ENCODE data around the gene OR3A1.
"Not testable (repeated sequence)": the region's sequence is repeated elsewhere in the genome, so short reads cannot be mapped to it uniquely, and the experiment has no call there.

Gene OR3A1

GRCh38 chr17:3298260-3298659 lies at the start of gene OR3A1:
Gene OR3A1 (minus strand): TSS chr17:3298360. CDS start chr17:3292582, 5,778 bp downstream.
- Histone ChIP-seq H3K4me3 (IDR thresholded peaks at IDR 0.05; ENCODE audit: insufficient read depth, low read depth, low read length) (no peak within 1 kb of the TSS), H3K4me2 (no peak within 1 kb of the TSS), H3K27me3 (ENCODE audit: insufficient read depth, low read depth) (no peaks in the 10 kb centered on the region), H4K20me1 (ENCODE audit: insufficient read depth) (no peaks in the 10 kb centered on the region), H3K9ac (no peak within 1 kb of the TSS), H3K27ac (no peak within 1 kb of the TSS), H3K4me1 (ENCODE audit: low read depth, poor library complexity, severe bottlenecking) (no peaks in the 10 kb centered on the region), H2AFZ (ENCODE audit: low read depth) (no peak within 1 kb of the TSS), H3K36me3 (ENCODE audit: insufficient read depth) (no peaks in the 10 kb centered on the region), H3K79me2 (ENCODE audit: insufficient read depth, low read depth) (no peaks in the 10 kb centered on the region)
- TF ChIP-seq CTCF (conservative IDR thresholded peaks at IDR 0.05; ENCODE audit: low read depth, low read length) = no peak

DNA sequence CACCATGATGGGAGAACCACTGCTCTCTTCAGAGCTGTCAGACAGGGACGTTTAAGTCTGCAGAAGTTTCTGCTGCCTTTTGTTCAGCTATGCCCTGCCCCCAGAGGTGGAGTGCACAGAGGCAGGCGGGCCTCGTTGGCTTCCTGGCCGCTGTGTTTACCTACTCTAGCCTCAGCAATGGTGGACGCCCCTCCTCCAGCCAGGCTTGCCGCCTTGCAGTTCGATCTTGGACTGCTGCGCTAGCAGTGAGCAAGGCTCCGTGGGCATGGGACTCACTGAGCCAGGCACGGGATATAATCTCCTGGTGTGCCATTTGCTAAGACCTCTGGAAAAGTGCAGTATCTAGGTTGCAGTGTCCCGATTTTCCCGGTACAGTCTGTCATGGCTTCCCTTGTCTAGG lies 44.6 kb upstream of the OR3A1 start:
- not testable (repeated sequence) for H3K4me1 ChIP-seq (ENCODE audit: low read depth, poor library complexity, severe bottlenecking); H3K36me3 ChIP-seq (ENCODE audit: insufficient read depth); H3K4me2 ChIP-seq; H3K27ac ChIP-seq; H4K20me1 ChIP-seq (ENCODE audit: insufficient read depth); H2AFZ ChIP-seq (ENCODE audit: low read depth); H3K79me2 ChIP-seq (ENCODE audit: insufficient read depth, low read depth); H3K27me3 ChIP-seq (ENCODE audit: insufficient read depth, low read depth); H3K4me3 ChIP-seq (IDR thresholded peaks at IDR 0.05; ENCODE audit: insufficient read depth, low read depth, low read length); H3K9ac ChIP-seq

GRCh38 chr17:3335876-3336275 lies 37.7 kb upstream of the OR3A1 start:
- no peak overlapping the region for H3K27ac ChIP-seq
- H3K4me2 ChIP-seq = no peak overlapping the region
- no peaks in the 10 kb centered on the region for H4K20me1 ChIP-seq (ENCODE audit: insufficient read depth)
- H3K4me3 ChIP-seq (IDR thresholded peaks at IDR 0.05; ENCODE audit: insufficient read depth, low read depth, low read length) = no peak overlapping the region
- H3K79me2 ChIP-seq (ENCODE audit: insufficient read depth, low read depth) = no peaks in the 10 kb centered on the region
- H3K9ac ChIP-seq = no peak overlapping the region
- H3K27me3 ChIP-seq (ENCODE audit: insufficient read depth, low read depth) = no peaks in the 10 kb centered on the region
- H3K4me1 ChIP-seq (ENCODE audit: low read depth, poor library complexity, severe bottlenecking) = no peaks in the 10 kb centered on the region
- no peaks in the 10 kb centered on the region for H3K36me3 ChIP-seq (ENCODE audit: insufficient read depth)
- TF ChIP-seq CTCF (conservative IDR thresholded peaks at IDR 0.05; ENCODE audit: low read depth, low read length) = no peak
- no peak overlapping the region for H2AFZ ChIP-seq (ENCODE audit: low read depth)

DNA sequence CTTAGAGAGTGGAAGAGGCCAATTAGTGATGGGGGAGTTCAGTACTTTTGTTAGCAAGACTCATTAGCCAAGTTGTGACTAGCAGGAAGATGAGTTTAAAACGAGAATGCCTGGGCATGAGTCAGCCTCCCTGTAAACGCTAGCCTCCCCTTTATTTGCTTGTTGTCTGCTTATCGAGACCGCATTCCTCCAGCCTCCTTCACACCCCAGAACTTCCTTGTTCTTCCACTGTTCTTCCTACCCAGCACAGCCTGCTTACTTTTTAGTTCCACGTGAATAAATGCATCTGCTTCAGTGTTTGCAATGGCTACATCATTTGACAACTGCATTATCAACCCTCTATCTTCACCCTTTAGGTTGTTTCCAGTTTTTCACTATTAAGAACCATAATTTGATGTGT lies 20.2 kb upstream of the OR3A1 start:
- Histone ChIP-seq H3K4me2 (no peak overlapping the region), H4K20me1 (ENCODE audit: insufficient read depth) (no peaks in the 10 kb centered on the region), H3K79me2 (ENCODE audit: insufficient read depth, low read depth) (no peaks in the 10 kb centered on the region), H3K27me3 (ENCODE audit: insufficient read depth, low read depth) (no peaks in the 10 kb centered on the region), H3K4me3 (IDR thresholded peaks at IDR 0.05; ENCODE audit: insufficient read depth, low read depth, low read length) (no peak overlapping the region), H3K27ac (no peak overlapping the region), H3K4me1 (ENCODE audit: low read depth, poor library complexity, severe bottlenecking) (no peaks in the 10 kb centered on the region), H3K36me3 (ENCODE audit: insufficient read depth) (no peaks in the 10 kb centered on the region), H2AFZ (ENCODE audit: low read depth) (no peak overlapping the region), H3K9ac (no peak overlapping the region)
- TF ChIP-seq CTCF (conservative IDR thresholded peaks at IDR 0.05; ENCODE audit: low read depth, low read length) = no peak

- no peak for TF ChIP-seq CTCF (conservative IDR thresholded peaks at IDR 0.05; ENCODE audit: low read depth, low read length)
- no peaks in the 10 kb centered on the region for H3K36me3 ChIP-seq (ENCODE audit: insufficient read depth)
- H3K4me2 ChIP-seq = no peak overlapping the region
- no peaks in the 10 kb centered on the region for H3K4me1 ChIP-seq (ENCODE audit: low read depth, poor library complexity, severe bottlenecking)
- no peaks in the 10 kb centered on the region for H4K20me1 ChIP-seq (ENCODE audit: insufficient read depth)
- no peak overlapping the region for H2AFZ ChIP-seq (ENCODE audit: low read depth)
- no peak overlapping the region for H3K27ac ChIP-seq
- no peaks in the 10 kb centered on the region for H3K27me3 ChIP-seq (ENCODE audit: insufficient read depth, low read depth)
- no peak overlapping the region for H3K9ac ChIP-seq
- H3K79me2 ChIP-seq (ENCODE audit: insufficient read depth, low read depth) = no peaks in the 10 kb centered on the region
- H3K4me3 ChIP-seq (IDR thresholded peaks at IDR 0.05; ENCODE audit: insufficient read depth, low read depth, low read length) = no peak overlapping the region
These were observed 18.7 kb upstream of the OR3A1 start for GRCh38 chr17:3316836-3317235.
